T47D (cell line): Measurements from ENCODE around the gene HOXD1.

ENCODE experiments used
- DNase-seq, 2 experiments: peaks; one replicate each; pipeline versions ENCODE4 v3.0.0 to v3.0.0-alpha.2; 2011 to 2012; ENCODE audit warnings: low read depth in 1 of 2, low spot score in 1 of 2
- JUND ChIP-seq: IDR thresholded peaks from 2 replicates; pipeline ENCODE4 v1.6.1; 2012; ENCODE audit warnings: low read depth
- in situ Hi-C: cut with HindIII; loops from 2 replicates; pipeline ENCODE4 v1.10.0; 2016; ENCODE audit warnings: low sequenced_read_pairs, low pct_unique_long_range_greater_than_20kb

HOXD1 gene

DNA sequence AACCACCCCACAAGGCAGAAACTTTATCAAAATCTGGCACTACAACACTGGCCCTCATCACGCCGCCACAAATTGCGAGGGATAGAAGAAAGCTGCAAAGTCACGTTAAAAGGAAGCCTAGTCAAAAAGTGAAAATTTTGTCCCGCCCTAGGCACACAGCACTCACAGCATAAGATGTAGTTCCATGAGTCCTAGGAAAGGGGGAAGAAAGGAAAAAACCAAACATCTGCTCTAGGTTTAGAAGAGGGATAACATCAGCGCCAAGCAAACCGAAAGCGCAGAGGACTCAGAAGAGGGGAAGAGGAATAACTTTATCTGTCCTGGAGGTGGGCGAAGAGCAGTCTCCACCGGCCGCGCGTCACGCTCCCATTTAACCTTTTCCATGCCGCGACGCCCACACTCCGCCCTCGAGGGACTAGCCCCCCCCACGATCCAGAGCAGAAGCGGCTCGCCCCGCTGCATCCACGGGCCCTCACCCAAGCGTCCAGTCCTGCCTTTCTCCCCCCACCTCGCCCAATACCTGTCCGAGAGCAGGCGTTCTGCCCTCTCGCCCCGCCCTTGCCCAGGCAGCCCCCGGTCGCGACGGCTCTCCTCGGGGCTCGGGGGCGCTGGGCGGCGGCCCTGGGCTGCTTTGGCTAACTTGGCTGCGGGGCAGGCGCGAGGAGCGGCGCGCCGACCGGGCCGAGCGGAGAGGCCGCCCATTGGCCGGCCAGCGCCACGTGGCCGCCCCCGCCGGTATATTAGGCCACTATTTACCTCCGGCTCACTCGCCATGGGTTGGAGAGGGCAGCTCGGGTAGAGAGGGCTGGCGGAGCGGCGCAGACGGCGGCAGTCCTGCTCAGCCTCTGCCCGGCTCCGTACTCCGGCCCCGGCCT, at the start of gene HOXD1:
TSS of gene HOXD1 (plus strand) at position 770 of the 875 bp plus-strand sequence. CDS start 134 bp downstream, outside the sequence.
- DNase-seq = peak; percentile 39 to 94
- in situ Hi-C loops = no loop called here
- TF ChIP-seq JUND = no peak

DNA sequence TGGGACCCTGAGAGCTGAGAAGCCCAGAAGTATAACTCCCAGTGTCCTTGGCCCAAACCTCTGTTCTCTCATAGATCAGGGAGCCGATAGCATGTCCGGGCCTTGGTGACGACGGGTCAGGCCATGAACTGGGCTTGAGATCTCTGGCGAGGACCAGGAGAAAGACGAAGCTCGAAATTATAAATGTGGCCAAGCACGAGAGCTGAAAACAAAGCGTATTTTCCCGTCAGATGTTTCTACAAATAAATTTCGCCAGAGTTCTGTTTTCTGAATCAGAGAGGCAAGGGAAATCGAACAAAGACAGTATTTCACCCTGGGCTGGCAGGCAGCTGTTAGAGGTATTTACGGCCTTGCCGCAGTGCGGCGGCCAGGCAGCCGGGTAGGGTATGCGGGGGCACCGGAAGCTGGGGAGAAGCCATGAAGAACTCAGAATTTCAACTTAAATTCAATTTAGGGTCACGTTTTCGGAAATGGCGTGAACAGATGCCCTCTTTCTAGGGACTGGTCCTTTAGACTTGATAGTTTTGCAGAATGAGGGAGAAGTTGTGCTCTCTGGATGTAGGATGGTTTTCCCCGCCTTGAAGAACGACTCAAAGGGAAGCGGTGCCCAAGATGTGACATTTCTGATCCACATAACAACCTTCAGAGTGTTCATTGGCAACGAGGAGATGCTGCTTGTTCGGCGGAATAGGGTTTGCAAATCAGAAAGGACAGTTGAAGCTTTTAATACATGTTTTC, 49.4 kb upstream of the HOXD1 start:
- no peak for DNase-seq
- in situ Hi-C loops = no loop called here
- TF ChIP-seq JUND = no peak

DNA sequence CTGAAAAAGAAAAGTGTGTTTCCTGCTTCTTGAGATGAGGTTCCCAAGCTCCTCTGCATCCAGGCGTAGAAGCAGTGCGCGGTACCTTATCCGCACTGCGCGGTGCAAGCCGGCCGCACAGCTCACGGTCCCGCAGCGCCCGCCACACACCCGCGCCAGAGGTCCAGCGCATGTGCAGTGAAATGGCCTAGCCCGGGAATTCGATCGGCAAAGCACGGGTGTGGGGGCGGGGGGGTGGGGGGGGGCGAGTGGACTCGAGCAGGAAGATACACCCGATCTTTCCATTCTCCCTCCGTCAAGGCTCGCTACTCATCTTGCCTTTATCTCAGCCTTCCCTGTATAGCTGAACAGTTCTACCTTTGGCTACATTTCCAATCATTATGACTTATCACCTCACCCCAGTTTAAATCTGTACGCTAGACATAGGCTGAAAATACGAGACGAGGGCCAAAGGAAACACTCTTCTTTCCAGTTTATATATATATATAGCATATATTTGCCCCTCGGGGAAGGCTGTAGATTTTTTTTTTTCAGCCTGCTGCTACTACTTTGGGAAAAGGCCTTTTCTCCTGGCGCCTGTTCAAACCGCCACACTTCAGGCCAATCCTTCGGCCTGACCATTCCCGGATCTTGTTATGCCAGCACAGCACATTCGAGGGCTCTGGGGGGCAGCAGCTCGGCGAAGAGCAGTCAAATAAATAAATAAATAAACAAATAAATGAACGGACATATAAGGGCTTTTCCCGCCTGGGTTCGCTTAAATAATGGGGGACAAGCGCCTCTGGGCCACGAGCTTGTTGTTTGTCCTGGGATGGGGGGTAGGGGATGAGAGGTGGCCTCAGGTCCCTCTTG, 48.6 kb upstream of the HOXD1 start:
- in situ Hi-C loops = no loop called here
- no peak for TF ChIP-seq JUND
- no peak for DNase-seq

DNA sequence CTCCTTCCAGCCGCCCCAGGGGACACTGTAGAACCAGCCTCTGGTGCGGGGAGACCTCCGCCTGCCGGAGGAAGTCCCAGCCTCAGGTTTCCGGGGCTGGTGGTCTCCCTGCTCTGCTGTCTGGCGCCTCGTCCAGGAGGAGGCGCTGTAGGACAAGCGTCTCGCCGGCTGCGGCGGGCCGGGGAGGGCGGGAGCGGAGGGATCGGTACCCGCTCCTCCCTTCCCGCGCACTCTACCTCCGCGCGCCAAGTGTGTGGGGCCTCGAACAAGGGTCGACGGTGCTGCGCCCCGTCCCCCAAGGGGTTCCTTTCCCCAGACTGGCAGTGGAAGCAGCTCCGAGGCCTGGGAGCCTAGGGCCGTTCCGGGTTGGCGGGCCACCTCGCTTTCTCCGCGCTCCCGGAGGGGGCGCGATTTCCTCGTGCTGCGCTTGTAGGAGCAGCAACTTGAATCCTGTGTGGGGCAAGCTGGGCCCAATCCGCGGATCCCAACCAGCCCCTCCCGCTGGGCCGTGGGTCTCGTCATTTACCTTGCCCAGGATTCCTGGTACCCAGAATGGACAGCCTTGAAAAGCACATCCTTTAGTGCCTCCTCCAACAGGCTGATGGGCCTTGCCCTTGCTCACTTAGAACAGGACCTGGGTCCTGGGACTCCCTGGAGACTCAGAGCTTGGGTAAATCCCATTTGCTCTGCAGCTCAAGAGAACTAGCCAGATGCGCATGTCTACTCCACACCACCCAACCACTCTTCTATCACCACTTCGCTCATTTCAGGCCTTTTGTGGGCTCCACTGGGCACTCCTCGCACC, 47.8 kb upstream of the HOXD1 start:
- in situ Hi-C loops = no loop called here
- DNase-seq = peak; percentile 72 to 92

DNA sequence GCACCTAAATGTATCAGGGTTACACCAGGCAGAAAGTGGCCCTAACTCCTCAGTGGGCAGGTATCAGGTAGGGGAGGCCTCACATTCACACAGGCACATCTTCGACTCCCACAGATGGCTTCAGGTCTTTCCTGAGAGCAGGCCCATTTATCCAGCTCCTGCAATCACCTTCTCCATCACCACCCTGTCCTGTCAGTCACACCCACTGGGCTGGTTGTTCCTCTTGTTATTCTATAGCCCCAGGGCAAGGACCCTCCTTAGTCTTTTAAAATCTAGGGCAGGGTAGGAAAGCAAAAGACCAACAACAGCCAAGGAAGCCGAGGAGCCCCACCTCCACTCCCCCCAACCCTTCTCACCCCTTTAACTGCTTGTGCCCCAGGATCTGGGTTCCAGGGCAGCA, 46.2 kb upstream of the HOXD1 start:
- in situ Hi-C loops = no loop called here
- TF ChIP-seq JUND = no peak
- no peak for DNase-seq

More for the DNA sequence above, 47.8 kb upstream of the HOXD1 start:
- no peak for TF ChIP-seq JUND

DNA sequence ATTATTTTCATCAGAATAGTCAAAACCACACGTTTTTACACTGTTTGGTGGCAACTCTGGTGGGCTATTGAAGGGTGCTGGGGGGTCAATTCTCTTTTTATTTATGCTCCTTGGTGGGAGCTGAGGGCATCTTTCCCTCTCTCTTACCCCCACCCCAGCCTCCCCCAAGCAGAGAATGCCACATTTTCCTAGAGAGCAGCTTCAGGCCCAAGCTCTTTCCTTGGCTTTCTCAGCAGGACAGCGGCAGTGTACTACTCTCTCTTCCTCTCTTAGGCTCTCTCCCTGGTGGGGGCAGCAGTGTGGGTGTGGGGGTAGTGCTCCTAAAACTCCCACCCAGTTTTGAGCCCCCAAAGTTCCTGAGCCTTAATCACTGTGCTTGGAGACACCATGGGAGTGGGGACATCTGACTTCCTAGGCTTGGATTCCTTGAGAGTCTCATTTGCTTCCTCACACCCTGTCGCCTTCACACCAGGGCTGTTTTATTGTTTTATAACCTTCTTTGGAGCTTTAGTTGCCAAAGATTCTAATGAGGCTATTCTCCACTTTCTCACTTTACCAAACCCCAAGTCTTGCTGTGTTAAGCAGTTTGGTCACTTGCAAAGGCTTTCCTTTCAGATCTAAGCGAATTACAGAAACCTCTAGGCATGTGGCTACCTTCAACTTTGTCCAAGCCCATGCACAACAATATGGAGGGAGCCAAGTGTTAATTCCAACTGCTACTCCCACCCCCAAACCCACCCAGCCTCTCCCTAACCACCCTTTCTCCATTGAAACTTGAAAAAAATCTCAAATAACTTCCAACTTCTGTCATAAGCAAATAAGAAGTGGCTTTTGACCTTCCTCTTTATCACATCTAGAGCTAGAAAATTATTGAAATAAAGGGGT, 43.1 kb upstream of the HOXD1 start:
- in situ Hi-C loops = no loop called here
- no peak for TF ChIP-seq JUND
- DNase-seq = no peak

DNA sequence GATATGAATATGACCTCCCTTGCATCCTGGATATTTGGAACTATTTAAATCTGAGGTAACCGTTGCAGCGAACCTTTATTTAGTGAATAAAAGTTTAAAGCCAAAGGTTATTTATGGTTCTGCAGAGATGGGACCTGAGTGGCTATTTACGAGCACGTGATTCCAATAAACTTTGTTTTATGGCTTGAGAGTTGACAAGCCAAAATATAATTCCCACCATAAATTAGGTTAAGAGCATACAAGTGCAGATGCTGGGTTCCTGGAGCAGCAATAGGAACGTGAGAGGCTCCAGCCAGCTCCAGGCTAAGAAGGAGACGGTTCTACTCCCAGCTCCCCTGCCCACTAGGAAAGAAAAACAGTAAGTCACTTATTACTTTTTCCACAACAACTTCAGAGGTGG, 42.4 kb upstream of the HOXD1 start:
- TF ChIP-seq JUND = no peak
- in situ Hi-C loops = no loop called here
- no peak for DNase-seq

DNA sequence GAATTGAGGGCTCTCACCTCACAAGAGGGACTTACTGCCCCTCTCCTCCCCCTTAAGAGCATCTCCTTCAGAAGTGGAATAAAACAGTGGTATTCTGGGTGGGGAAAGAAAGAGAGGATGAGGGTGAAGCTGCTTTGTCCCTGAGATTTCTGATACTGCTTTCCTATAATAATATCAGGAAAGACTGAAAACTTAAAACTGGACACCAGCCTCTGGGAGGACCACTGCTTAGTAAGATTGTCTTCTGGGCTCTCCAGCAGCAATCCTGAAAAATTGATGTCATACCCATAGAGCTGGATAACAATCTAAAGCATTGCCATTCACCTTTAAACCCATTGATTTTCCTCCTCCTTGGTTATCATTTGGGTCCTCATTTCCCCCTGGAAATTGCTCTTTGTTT, 41.8 kb upstream of the HOXD1 start:
- no peak for TF ChIP-seq JUND
- in situ Hi-C loops = no loop called here
- no peak for DNase-seq

DNA sequence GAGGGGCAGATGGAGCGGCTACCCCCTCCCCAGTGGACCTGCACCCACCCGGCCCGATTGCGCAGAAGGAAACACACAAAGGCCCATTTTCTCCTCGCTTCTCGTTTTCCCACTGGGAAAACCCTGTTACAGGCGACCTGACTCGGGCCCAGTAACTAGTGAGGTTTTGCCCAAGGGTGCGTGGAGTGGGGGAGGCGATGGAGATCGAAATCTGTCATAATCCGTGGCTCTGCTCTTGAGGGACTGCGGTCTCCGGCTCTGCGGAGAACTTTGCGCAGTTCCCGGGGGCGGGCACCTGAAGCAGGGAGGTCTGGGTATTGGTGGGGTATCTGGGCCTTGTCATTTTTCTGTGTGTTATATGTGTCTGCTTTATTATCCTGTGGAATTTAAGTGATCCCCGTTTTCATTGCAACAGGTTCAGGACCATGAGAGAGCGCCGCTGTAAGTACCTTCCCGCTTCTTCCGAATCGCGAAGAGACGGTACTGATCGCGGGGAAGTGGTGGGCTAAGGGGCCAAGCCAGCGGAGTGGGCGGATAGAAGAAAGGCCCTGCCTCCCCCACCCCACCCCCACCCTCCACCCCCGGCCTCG, 41.2 kb upstream of the HOXD1 start:
- in situ Hi-C loops = no loop called here
- DNase-seq = no peak
- no peak for TF ChIP-seq JUND

DNA sequence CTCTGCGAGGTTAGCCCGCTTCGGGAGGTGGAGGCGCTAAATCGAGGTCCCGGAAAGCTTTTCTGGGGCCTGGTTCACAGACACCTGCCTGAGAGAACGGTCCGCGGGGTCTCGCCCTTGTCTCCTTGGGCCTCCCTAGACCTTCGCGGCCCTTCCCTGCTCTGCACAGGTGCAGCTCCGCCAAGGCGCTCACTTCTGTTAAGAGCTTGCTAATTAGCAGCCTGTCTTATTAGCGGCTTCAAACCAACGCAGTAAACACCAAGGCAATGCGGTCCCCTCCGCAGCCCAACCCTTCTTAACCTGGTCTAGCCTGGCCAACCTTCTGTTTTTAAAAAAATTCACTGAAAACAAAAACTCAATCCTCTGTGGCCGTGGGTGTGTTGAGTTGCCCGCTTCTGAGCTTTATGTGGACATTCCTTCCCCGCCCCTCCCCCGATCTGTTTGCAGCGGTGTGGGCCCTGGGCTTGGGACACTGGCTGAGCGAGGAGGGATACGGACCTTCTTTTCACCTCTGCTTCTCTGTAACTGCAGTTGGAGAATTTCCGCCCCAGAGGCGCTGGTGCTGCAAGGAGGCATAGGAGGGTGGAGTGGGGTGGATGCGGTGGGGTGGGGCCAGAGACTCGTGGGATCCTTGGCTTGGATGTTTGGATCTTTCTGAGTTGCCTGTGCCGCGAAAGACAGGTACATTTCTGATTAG, 40.5 kb upstream of the HOXD1 start:
- DNase-seq = no peak
- in situ Hi-C loops = no loop called here
- TF ChIP-seq JUND = no peak
